B cell (primary cell): ENCODE results near the gene ZNF18.

Experiments
- CTCF ChIP-seq: fragments of 200-600 bp; IDR thresholded peaks from one replicate; pipeline ENCODE4 v1.8.0; 2022; ENCODE audit warnings: antibody characterized with exemption, mild to moderate bottlenecking
- EZH2 ChIP-seq: IDR thresholded peaks from 2 replicates; pipeline ENCODE4 v1.6.1; 2012; ENCODE audit warnings: borderline replicate concordance, low read depth, mild to moderate bottlenecking, moderate library complexity, low read length; ENCODE audit not compliant: insufficient read depth, poor library complexity, severe bottlenecking

- no peak for TF ChIP-seq CTCF
- no peak for TF ChIP-seq EZH2
Measured at GRCh38 chr17:11944587-11944986, 52.7 kb downstream of the ZNF18 start.
